Measurements from ENCODE around the gene SPSB4.
A peak's percentile ranks its signal among the peaks of the same experiment; 100 is the strongest.
"Not testable (repeated sequence)": the region's sequence is repeated elsewhere in the genome, so short reads cannot be mapped to it uniquely, and the experiment has no call there.

SPSB4 gene

DNA sequence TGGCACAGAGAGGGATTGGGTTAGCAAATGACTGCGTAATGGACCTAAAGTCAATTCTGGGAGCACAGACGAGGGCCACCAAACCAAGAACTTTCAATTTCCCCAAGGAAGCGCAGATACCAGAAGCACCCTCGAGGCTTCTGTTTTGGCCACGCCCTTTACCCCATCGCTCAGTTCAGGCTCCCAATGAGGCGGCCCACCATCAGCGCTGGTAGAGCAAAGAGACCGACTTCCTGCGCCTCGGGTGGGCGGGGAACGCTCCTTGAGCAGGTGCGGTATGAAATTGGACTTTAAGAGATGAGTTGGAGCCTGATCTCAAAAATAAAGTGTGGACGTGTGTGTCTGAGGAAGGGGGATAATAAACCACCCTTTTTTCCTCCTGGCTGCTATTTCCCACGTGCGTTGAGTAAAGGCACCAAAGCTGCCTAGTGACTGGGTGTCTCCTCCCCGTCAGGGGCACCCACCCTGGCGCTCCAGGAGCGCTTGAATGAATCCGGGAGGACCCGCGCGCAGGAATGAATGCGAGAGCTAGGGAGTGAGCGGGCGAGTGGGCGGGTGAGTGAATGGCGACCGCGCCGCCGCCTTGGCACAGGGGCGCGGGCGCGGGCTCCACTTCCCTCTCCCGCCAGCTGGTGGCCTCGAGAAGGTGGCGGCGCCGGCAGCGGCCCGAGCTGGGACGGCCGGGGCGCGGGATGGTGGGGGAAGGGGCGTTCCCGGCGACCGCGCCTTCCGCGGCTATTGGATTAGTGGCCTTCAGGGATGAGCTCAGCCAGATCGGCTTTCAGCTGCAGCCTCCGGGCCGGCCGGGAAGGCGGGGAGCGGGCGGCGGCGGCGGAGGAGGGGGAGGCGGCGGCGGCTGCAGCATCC is at the start of gene SPSB4:
SPSB4 (plus strand) TSS at position 772 of the 867 bp plus-strand sequence. CDS start 14,758 bp downstream, outside the sequence.
- no peak for DNase-seq (ENCODE audit: low read depth)

- DNase-seq (ENCODE audit: low read depth): no peak
These were observed 44.8 kb upstream of the SPSB4 start for GRCh38 chr3:141006344-141006743.

- DNase-seq (ENCODE audit: low read depth): no peak
These were observed 41.7 kb upstream of the SPSB4 start for GRCh38 chr3:141009496-141009895.

- DNase-seq (ENCODE audit: low read depth): peak; percentile 50
These were observed 39.7 kb upstream of the SPSB4 start for GRCh38 chr3:141011232-141011996.

GRCh38 chr3:141011997-141012262 is 39.2 kb upstream of the SPSB4 start:
- DNase-seq (ENCODE audit: low read depth): no peak

GRCh38 chr3:141012571-141012970 is 38.6 kb upstream of the SPSB4 start:
- no peak for DNase-seq (ENCODE audit: low read depth)

DNA sequence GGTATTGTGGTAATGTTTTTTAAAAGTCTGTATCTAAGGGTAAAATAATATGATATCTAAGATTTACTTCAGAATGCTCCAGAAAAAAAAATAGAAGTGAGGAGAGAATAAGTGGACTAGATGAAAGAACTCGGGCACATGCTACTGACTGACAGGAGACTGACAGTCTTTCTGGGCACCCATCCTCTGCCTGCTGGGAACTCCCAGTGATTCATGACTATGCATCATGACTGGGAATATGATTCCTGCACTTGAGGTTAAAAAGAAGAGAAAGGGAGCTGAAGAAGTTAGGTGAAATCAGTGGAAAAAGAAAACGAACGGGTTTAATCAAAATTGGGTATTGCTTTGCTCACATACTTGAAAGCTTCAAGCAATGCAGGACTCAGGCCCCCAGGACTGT is 35.7 kb upstream of the SPSB4 start:
- DNase-seq (ENCODE audit: low read depth): no peak

DNA sequence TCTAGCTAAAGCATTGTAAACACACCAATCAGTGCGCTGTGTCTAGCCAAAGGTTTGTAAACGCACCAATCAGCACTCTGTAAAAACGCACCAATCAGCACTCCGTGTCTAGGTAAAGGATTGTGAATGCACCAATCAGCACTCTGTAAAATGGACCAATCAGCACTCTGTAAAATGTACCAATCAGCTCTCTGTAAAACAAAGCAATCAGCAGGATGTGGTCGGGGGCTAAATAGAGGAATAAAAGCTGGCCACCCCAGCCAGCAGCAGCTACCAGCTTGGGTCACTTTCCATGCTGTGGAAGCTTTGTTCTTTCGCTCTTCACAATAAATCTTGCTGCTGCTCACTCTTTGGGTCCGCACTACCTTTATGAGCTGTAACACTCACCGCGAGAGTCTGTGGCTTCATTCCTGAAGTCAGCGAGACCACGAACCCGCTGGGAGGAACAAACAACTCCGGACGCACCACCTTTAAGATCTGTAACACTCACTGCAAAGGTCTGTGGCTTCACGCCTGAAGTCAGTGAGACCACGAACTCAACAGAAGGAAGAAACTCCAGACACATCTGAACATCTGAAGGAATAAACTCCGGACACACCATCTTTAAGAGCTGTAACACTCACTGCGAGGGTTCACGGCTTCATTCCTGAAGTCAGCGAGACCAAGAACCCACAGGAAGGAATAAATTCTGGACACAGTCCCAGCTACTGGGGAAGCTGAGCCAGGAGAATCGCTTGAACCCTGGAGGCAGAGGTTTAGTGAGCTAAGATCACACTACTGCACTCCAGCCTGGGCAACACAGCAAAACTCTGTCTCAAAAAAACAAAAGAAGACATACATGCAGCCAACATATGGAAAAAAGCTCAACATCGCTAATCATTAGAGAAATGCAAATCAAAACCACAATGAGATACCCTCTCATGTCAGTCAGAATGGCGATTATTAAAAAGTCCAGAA is 33.5 kb upstream of the SPSB4 start:
- DNase-seq (ENCODE audit: low read depth): not testable (repeated sequence)

DNA sequence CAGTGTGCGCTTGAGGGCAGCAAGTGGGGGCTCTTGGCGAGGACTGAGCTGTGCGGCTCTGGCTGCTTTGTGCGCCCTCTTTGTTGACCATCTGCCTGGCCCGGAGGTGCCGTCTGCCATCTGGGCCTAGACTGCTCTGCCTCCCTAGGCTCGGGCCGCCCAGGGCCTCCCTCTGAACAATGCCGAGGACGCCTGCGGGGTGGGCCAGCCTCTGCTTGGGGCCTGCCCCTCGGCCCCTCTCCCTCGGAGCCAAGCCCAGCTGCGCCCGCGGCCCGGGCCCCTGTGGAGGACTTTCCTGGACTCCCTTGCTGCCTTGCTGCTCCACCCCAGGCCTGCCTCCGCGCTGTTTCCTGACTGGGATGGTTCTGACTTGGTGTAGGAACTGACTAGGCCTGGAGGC is 31.9 kb upstream of the SPSB4 start:
- no peak for DNase-seq (ENCODE audit: low read depth)

DNA sequence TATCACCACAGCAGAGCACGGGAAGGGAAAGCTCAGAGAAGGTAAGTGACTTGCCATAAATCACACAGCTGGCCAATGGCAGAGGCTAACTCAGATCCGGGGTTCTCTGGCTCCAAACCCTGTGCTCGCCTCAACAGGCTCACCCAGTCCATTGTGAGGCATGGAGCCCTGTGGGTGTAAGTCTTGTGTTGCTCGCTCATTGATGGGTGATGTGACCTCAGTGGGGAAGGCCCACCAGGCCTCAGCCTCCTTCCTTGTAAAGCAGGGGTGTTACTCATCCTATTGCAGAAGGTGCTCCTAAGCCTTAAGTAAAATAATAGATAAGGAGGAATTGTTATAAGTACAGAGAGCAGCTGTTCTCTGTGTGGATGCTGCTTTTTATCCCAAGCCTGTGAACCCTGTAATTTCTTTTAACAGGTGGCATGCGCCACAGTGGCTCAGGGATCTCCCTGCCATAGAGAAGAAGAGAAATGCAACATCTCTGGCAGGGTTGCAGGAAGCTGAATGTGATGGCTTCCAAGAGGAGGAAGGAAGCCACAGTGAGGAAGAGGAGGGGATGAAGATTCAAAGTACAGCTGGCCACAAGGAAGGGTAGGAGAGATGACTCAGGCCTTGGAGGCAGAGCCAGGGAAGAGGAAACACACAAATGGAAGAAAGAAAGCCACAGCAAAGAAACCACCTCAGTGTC is 30.9 kb upstream of the SPSB4 start:
- DNase-seq (ENCODE audit: low read depth): no peak

DNA sequence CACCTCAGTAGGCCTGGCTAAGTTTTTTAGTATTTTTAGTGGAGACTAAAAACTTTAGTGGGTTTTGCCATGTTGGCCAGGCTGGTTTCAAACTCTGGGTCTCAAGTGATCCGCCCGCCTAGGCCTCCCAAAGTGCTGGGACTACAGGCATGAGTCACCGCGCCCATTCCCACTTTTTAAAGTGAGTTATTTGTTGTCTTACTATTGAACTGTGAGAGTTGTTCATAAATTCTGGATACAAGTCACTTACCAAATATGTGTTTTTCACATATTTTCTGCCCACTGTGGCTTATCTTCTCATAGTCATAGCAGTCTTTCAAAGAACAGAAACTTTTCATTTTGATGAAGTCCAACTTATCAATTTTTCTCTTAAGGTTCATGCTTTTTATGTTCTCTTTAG is 29.9 kb upstream of the SPSB4 start:
- no peak for DNase-seq (ENCODE audit: low read depth)

DNA sequence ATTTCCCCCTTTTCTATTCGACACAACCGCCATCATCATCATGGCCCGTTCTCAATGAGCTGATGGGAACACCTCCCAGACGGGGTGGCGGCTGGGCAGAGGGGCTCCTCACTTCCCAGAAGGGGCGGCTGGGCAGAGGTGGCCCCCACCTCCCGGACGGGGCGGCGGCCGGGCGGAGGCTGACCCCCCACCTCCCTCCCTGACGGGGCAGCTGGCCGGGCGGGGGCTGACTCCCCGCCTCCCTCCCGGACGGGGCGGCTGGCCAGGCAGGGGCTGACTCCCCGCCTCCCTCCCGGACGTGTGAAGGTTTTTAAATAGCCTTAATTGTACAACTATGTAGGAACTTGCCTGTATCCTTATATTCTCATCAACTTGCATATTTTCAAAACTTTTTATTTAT is 20.9 kb upstream of the SPSB4 start:
- DNase-seq (ENCODE audit: low read depth): no peak

DNA sequence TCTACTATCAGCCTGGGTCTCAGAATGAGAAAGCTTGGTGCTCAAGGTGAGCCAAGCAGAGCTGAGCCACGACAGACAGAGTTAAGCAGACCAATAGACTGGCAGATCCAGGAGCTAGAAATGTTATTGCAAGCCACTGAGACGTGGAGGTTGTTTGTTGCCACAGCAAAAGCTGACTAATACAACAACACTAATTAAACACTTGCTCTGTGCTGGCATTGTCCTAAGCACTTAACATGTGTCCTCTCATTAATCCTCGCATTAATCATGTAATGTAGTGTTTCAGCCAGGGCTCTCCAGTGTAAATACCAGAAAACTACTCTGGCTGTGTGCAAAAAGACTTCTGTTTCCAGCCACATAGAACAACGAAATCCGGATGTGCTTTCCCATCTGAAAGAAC is 11.6 kb upstream of the SPSB4 start:
- no peak for DNase-seq (ENCODE audit: low read depth)

DNA sequence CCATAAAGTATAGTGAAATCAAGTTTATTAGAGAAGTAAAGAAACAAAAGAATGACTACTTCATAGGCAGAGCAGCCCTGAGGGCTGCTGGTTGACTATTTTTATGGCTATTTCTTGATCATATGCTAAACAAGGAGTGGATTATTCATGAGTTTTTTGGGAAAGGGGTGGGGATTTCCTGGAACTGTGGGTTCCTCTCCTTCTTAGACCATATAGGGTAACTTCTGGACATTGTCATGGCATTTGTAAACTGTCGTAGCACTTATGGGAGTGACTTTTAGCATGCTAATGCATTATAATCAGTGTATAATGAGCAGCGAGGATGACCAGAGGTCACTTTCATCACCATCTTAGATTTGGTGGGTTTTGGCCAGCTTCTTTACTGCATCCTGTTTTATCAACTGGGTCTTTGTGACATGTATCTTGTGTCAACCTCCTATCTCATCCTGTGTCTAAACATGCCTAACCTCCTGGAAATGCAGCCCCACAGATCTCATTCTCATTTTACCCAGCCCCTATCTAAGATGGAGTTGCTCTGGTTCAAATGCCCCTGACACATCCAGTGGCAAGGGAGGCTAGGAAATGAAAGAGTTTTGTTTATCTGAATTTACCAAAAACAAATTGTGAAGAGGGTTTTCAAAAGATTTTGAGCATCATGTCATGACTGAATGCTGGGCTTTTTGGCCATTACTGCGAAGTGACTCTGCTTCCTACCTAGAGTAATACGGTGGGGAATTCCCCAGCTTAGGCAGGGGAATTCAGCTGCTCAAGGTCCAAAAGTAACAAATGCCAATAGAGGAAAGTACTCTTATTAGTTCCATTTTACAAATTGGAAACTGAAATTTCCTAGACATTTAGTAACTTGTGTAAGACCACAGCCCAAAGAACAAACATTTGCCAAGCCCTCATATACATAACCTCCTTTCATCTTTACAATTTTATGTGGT is 6.2 kb upstream of the SPSB4 start:
- DNase-seq (ENCODE audit: low read depth): no peak

- DNase-seq (ENCODE audit: low read depth): no peak
These were observed 5.3 kb upstream of the SPSB4 start for GRCh38 chr3:141045849-141046248.

- no peak for DNase-seq (ENCODE audit: low read depth)
These were observed 4.0 kb upstream of the SPSB4 start for GRCh38 chr3:141047168-141047567.

- no peak for DNase-seq (ENCODE audit: low read depth)
These were observed 1.5 kb upstream of the SPSB4 start for GRCh38 chr3:141049681-141050080.

DNA sequence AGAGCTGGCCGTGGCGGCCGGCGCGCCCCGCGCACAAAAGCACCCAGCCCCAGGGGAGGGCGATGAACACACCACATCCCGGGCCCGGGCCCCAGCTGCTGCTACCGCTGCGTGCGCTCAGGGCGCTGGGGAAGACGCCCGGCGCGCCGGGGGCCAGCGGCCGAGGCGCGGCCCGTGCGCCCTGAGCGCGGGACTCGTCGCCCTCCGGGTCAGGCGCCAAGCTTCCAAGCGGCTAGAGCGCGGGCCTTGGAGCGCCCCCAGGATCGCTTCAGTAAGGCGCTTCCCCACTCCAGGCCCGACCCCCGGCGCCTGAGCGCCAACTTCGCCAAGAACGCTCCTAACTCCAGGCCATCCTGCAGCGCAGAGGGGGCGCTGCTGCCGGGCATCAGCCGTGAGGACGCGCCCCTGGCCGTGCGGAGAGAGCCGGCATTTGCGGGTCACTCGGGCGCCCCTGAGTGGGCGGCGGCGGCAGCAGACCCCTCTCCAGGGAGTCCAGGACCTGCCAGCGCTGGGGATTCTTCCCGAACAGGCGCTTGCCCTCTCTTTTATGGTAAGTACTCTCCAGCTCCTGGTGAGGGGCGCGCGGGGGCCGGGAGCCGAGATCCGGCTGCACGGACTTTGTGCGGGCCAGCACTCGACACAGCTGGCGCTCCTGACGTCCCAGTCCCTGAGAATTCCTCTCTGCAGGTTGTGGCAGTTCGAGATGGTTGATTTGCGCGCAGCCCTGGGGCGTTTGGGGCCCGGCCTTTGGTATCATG is 475 bp downstream of the SPSB4 start:
- DNase-seq (ENCODE audit: low read depth): no peak

DNA sequence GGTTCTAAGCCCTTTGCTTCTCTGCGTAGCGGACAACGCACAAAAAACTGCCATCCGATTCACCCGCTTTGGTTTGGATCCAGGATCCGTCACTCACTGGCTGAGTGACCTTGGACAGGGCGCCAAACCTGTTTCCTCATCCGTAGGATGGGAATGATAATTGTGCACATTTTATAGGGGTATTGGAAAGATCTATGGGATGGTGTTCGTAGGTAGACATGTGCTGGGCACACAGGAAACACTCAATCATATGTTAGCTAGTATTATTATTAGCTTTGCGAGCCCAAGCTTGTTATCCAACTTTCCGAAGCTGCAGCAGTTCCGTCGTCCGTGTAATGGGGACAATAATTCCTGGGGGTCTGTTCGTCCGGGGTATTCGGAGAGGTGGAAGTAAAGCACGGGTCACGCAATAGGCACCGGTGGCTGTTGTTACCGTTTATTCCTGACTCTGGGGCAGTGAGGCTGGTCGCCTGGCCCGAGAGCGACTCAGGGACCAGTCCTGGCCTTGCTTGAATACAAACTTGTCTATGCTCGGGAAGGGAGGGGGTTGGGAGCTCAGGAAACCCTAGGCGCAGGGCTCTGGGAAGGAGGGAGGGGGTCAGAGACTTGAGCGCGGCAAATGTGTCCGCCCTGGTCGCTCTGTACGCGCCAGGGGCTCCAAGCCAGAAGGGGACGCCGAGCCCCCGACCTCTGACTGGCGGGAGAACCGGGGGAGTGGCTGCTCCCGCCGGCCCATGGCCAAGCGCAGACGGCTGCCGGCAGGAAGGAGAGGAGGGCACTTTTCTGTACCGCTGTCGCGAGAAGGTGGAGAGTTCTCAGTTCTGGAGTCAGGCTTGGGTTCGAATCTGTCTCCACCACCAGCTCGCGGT is 1.3 kb downstream of the SPSB4 start:
- DNase-seq (ENCODE audit: low read depth): no peak

Data from stimulated activated CD4-positive, alpha-beta T cell treated with anti-CD3 and anti-CD28 coated beads, Interleukin-2, amount 100 ng/mL, for 4 hours (primary cell).